OCI-LY7 (cell line): ENCODE measurements around the gene MROH7.

Source experiments
- CTCF ChIP-seq: fragments of 200-600 bp; sonication (generic); conservative IDR thresholded peaks from 2 replicates; pipeline ENCODE4 v1.5.1; 2014; ENCODE audit warnings: mild to moderate bottlenecking, antibody characterized with exemption, low read length, moderate library complexity, mixed read lengths
- EZH2phosphoT487 ChIP-seq: fragments of 200-600 bp; sonication (generic); IDR thresholded peaks from 2 replicates; pipeline ENCODE4 v1.6.1; 2018; ENCODE audit warnings: low read depth, borderline replicate concordance, mild to moderate bottlenecking, mixed run types, antibody characterized with exemption, low read length, moderate library complexity, mixed read lengths

GRCh38 chr1:54686155-54686554 lies 44.6 kb downstream of the MROH7 start:
- no peak for TF ChIP-seq CTCF
- TF ChIP-seq EZH2phosphoT487: no peak
